Karpas-422 (cell line): Measurements from ENCODE around the gene TRH. TPM values are rescaled to one million over a fixed set of nuclear protein-coding genes. Genes with fewer than 3 reads are reported as not detected.

Experiments
- DNase-seq: peaks from one replicate; pipeline ENCODE4 v3.0.0-alpha.2; 2015
- H2AFZ ChIP-seq: fragments of 200-600 bp; sonication (generic); 2 replicates; pipeline ENCODE4 v1.6.1; 2014; ENCODE audit warnings: antibody characterized with exemption, low read length, mixed read lengths
- H3K27ac ChIP-seq: fragments of 200-600 bp; sonication (generic); 2 replicates; pipeline ENCODE4 v1.5.1; 2014; ENCODE audit warnings: mild to moderate bottlenecking, low read length, moderate library complexity
- H3K27me3 ChIP-seq: fragments of 200-600 bp; sonication (generic); 2 replicates; pipeline ENCODE4 v1.6.1; 2014; ENCODE audit warnings: low read length, mixed read lengths
- H3K36me3 ChIP-seq: fragments of 200-600 bp; sonication (generic); 2 replicates; pipeline ENCODE4 v1.6.1; 2014; ENCODE audit warnings: low read length, mixed read lengths; ENCODE audit not compliant: insufficient read depth
- H3K4me1 ChIP-seq: fragments of 200-600 bp; sonication (generic); 2 replicates; pipeline ENCODE4 v1.6.1; 2014; ENCODE audit warnings: mild to moderate bottlenecking, low read length, mixed read lengths
- H3K4me2 ChIP-seq: fragments of 200-600 bp; sonication (generic); 2 replicates; pipeline ENCODE4 v1.6.1; 2014; ENCODE audit warnings: low read length, low read depth, mild to moderate bottlenecking; ENCODE audit not compliant: poor library complexity, severe bottlenecking
- H3K4me3 ChIP-seq: fragments of 200-600 bp; sonication (generic); 2 replicates; pipeline ENCODE4 v1.5.1; 2014; ENCODE audit warnings: mild to moderate bottlenecking, antibody characterized with exemption, low read length, mixed read lengths
- H3K79me2 ChIP-seq: fragments of 200-600 bp; sonication (generic); 2 replicates; pipeline ENCODE4 v1.6.1; 2014; ENCODE audit warnings: mild to moderate bottlenecking, low read length, mixed read lengths
- H3K9ac ChIP-seq: fragments of 200-600 bp; sonication (generic); 2 replicates; pipeline ENCODE4 v1.6.0; 2014; ENCODE audit warnings: low read length
- H3K9me2 ChIP-seq: fragments of 200-600 bp; sonication (generic), shearing (Covaris generic); replicated peaks from 2 replicates; pipeline ENCODE4 v1.6.0; 2014; ENCODE audit warnings: mild to moderate bottlenecking, low read length, moderate library complexity; ENCODE audit not compliant: insufficient read depth
- H3K9me3 ChIP-seq: fragments of 300-700, 200-600 bp; sonication (generic); 2 replicates; pipeline ENCODE4 v1.6.1; 2014; ENCODE audit warnings: low read length, mixed read lengths
- H4K20me1 ChIP-seq: fragments of 200-600 bp; sonication (generic); 2 replicates; pipeline ENCODE4 v1.6.1; 2014; ENCODE audit warnings: mild to moderate bottlenecking, antibody characterized with exemption, low read length, low read depth; ENCODE audit not compliant: insufficient read depth
- total RNA-seq: library from RNA; depleted of rRNA; stranded (reverse); fragments of >200 nt; shearing (Covaris generic); gene quantifications from 2 replicates; pipeline ENCODE4 v1.2.3, GENCODE V29; 2014; ENCODE audit warnings: low replicate concordance

The TRH gene
- total RNA-seq, 1 experiment from 2014 or later, result not detected

DNA sequence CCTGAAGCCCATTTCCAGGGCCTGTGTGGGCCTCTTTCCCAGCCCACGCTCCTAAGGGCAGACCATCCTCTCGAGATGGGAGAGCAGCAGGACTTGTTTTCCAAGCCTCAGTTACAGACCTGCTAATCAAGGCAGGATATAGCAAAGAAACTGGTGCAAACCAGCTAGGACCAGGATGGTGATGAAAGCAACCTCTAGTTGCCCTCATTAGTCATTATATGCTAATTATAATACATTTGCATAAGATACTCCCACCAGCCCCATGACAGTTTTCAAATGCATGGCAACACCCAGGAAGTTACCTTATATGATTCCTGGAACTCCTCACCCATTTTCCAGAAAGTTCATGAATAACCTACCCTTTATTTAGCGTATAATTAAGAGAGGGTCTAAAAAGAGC is 34.4 kb upstream of the TRH start:
- H3K4me1 ChIP-seq, result peaks cover 11% of the 10 kb centered on the region
- H3K27me3 ChIP-seq, result no peaks in the 10 kb centered on the region
- no peak overlapping the region for H3K27ac ChIP-seq
- no peaks in the 10 kb centered on the region for H3K79me2 ChIP-seq
- no peaks in the 10 kb centered on the region for H3K9me2 ChIP-seq
- H3K4me2 ChIP-seq, result no peak overlapping the region
- H3K9me3 ChIP-seq, result no peaks in the 10 kb centered on the region
- no peak overlapping the region for H2AFZ ChIP-seq
- H3K4me3 ChIP-seq, result no peak overlapping the region
- DNase-seq, result no peak
- H3K9ac ChIP-seq, result no peak overlapping the region
- no peaks in the 10 kb centered on the region for H3K36me3 ChIP-seq
- no peaks in the 10 kb centered on the region for H4K20me1 ChIP-seq

DNA sequence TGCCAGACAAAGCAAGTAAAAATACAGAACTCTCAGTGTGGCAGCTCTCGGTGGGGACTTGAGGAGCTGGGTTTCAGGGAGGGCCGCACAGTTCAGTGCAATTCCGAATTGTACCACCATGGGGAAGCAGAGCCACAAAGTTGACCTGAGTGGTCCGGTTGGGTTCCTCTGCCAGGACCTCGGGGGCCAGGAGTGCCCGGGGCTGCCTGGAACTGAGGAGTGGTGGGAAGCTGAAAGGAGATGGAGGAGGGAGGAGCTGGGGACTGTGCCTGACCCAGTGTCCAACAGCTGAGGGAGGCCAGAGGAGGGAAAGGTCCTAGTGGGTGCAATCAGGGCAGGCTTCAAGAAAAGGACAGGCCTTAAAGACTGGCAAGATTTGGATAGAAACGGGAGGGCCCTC is 32.2 kb upstream of the TRH start:
- Histone ChIP-seq H3K27me3 (no peaks in the 10 kb centered on the region), H3K36me3 (no peaks in the 10 kb centered on the region), H2AFZ (no peak overlapping the region), H3K9me2 (no peaks in the 10 kb centered on the region), H3K9ac (no peak overlapping the region), H3K9me3 (no peaks in the 10 kb centered on the region), H4K20me1 (no peaks in the 10 kb centered on the region), H3K27ac (no peak overlapping the region), H3K79me2 (no peaks in the 10 kb centered on the region), H3K4me1 (peaks cover 4% of the 10 kb centered on the region; the same call in 1 of the 2 replicates), H3K4me3 (no peak overlapping the region), H3K4me2 (no peak overlapping the region)
- peak; percentile 83 for DNase-seq

DNA sequence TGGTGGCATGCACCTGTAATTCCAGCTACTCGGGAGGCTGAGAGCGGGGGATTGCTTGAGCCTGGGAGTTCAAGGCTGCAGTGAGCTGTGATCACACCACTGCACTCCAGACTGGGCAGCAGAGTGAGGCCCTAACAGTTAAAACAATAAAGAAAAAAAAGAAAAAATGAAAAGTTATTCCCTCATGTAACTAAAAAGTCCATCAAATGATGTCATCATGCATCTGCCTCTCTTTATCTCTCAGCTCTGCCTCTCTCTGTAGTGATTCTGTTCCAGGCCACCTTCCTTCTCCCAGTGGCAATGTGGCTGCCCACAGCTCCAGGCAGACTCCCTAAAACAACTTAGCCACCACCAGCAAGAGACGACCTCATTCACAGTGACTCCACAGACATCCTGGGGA is 31.5 kb upstream of the TRH start:
- Histone ChIP-seq H3K4me3 (no peak overlapping the region), H3K79me2 (no peaks in the 10 kb centered on the region), H2AFZ (no peak overlapping the region), H3K4me2 (no peak overlapping the region), H3K36me3 (no peaks in the 10 kb centered on the region), H3K9ac (no peak overlapping the region), H3K27ac (no peak overlapping the region), H3K4me1 (peaks cover 4% of the 10 kb centered on the region; the same call in 1 of the 2 replicates), H3K27me3 (no peaks in the 10 kb centered on the region), H4K20me1 (no peaks in the 10 kb centered on the region), H3K9me2 (no peaks in the 10 kb centered on the region), H3K9me3 (no peaks in the 10 kb centered on the region)
- DNase-seq, result no peak

DNA sequence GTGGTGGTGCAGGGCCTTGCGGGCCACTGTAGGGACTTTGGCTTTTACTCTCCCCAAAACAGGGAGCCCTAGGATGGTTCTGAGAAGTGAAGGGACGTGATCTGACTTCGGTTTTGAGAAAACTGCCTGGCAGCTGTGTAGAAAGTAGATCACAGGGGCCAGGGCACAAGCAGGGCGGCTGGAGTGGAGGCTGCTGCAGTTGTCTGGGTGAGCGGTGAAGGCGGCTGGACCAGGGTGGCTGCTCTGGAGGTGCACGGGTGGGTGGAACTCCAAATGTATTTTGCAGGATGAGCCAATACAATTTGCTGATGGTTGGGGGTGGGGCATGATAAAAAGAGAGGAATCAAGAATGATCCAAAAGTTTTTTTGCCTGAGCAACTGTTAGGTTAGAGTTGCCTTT is 29.8 kb upstream of the TRH start:
- Histone ChIP-seq H3K79me2 (no peaks in the 10 kb centered on the region), H3K4me3 (no peak overlapping the region), H3K4me1 (peaks cover 4% of the 10 kb centered on the region; the same call in 1 of the 2 replicates), H3K9me3 (no peaks in the 10 kb centered on the region), H2AFZ (no peak overlapping the region), H3K36me3 (no peaks in the 10 kb centered on the region), H3K9ac (no peak overlapping the region), H3K4me2 (no peak overlapping the region), H3K27me3 (no peaks in the 10 kb centered on the region), H4K20me1 (no peaks in the 10 kb centered on the region), H3K27ac (no peak overlapping the region), H3K9me2 (no peaks in the 10 kb centered on the region)
- no peak for DNase-seq

DNA sequence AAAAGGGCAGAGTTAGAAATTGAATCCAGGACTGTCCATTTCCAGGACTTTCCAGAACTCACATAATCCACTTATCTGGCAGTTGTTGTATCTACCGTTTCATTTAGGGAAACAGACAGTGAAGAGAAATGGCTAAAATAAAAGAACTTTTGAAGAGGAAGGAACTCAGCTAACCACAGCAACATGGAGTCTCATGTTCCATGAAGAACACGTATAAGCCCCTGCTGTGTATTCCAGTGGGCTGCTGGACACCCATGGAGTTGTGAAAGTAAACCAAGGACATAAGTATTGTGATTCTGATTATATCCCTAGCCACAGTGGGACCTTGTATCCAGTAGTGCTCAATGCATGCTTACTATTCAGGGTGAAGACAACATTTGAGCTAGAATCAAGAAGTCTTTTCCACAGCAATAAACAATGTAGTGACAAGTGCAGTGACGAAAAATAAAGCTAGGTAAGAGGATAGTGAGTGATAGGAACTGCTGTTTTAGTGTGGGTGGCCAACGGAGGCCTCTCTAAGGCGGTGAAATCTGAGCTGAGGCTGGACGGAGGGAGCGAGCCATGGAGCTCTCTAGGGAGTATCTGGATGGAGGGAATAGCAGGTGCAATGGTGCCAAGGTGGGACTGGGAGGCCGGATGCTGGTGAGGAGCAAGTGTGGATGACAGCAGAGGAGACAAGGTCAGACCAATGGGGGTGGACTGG is 26.8 kb upstream of the TRH start:
- no peak overlapping the region for H3K9ac ChIP-seq
- no peaks in the 10 kb centered on the region for H3K79me2 ChIP-seq
- H3K9me2 ChIP-seq, result no peaks in the 10 kb centered on the region
- no peaks in the 10 kb centered on the region for H4K20me1 ChIP-seq
- DNase-seq, result no peak
- H3K36me3 ChIP-seq, result no peaks in the 10 kb centered on the region
- H3K4me3 ChIP-seq, result no peak overlapping the region
- no peaks in the 10 kb centered on the region for H3K4me1 ChIP-seq
- H2AFZ ChIP-seq, result no peak overlapping the region
- H3K9me3 ChIP-seq, result no peaks in the 10 kb centered on the region
- H3K4me2 ChIP-seq, result no peak overlapping the region
- H3K27me3 ChIP-seq, result no peaks in the 10 kb centered on the region
- H3K27ac ChIP-seq, result no peak overlapping the region

DNA sequence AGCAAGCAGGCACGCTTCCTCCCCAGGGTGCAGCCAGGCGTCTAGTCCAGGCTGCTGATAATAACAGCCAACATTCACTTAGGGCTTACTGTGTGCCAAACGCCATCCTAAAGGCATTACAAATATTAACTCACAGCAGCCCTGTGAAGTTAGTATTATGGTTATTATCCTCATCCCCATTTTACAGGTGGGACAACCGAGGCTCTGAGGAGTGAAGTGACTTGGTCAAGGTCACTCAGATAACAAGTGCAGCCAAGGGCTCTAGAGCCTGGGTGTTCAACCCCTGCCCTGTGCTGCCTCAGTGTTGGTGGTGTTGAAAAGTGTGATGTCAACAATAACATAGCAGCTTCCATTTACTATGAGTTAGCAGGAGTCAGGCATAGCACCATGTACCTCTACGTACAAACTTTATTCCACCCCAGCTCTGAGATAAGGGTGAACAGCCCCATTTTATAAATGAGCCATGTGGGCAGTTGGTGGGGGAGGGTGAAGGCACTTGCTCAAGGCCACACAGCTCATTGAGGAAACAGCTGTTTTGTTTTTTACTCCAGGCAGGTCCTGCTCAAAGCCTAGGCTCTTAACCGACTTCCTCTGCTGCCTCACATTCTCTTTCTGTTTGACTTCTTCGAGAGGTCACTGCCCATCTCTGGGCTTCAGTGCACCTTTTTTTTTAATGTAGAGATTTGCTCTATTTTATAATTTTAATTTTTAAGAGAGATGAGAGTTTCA is 24.0 kb upstream of the TRH start:
- Histone ChIP-seq H4K20me1 (no peaks in the 10 kb centered on the region), H3K27ac (no peak overlapping the region), H3K4me2 (no peak overlapping the region), H3K9me2 (no peaks in the 10 kb centered on the region), H3K9ac (no peak overlapping the region), H2AFZ (no peak overlapping the region), H3K4me3 (no peak overlapping the region), H3K9me3 (no peaks in the 10 kb centered on the region), H3K27me3 (no peaks in the 10 kb centered on the region), H3K4me1 (no peaks in the 10 kb centered on the region), H3K79me2 (no peaks in the 10 kb centered on the region), H3K36me3 (no peaks in the 10 kb centered on the region)
- DNase-seq, result no peak

DNA sequence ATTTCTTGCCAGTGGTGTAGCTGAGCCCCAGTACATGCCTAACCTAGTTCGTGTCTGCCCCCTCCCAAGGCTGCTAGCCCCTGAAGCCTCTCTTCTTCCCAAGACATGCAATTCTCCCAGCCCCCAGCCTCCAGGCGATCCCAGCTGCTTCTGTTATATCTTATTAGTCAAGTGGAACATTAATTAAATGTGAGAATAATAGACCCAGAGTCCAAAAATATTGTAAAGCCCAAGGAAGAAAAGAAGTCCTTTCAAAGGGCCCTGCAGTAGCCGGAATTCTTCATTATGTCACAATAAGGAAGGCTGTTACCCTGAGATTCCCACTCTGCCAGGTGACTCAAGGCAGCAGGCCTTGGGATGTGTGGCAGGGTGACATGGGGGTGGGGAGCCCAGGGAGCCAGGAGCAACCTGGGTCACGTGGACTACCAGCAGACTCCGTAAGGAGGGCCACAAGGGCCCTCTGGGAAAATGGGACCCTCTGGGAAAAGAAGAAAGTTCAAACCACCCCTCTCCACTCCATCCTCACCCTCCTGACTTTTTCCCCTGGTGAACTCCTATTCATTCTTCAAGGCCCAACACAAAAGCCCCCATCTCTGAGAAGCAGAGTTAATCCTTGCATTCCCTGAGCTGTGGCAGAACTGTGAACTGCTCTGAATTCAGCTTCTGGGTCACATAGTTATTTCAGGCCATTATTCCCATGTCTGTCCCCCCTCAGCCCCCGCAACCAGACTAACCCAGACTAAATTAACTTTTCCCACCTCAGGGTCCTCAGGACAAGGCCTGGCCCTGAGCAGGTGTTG is 21.8 kb upstream of the TRH start:
- no peaks in the 10 kb centered on the region for H4K20me1 ChIP-seq
- H3K4me2 ChIP-seq, result no peak overlapping the region
- no peaks in the 10 kb centered on the region for H3K9me3 ChIP-seq
- no peak for DNase-seq
- H3K79me2 ChIP-seq, result no peaks in the 10 kb centered on the region
- no peak overlapping the region for H3K4me3 ChIP-seq
- H3K9me2 ChIP-seq, result no peaks in the 10 kb centered on the region
- no peak overlapping the region for H3K27ac ChIP-seq
- no peaks in the 10 kb centered on the region for H3K4me1 ChIP-seq
- H3K27me3 ChIP-seq, result no peaks in the 10 kb centered on the region
- H3K36me3 ChIP-seq, result no peaks in the 10 kb centered on the region
- no peak overlapping the region for H3K9ac ChIP-seq
- no peak overlapping the region for H2AFZ ChIP-seq

DNA sequence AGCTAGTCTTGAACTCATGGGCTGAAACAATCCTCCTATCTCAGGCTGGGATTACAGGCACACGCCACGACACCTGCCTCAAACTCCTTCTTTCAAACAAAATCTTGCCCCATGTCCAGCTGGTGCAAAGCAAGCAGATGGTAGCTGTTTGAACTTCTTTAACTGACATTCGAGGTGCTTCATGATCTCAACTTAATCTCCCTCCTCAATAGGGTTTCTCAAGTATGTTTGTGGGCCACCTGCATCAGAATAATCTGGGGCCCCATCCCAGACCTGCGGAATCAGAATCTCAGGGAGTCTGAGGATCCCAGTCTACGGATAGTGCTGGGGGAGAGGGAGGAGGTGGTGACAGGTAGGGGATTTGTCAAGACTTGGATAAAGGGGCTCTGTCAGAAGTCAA is 20.9 kb upstream of the TRH start:
- no peaks in the 10 kb centered on the region for H4K20me1 ChIP-seq
- H3K36me3 ChIP-seq, result no peaks in the 10 kb centered on the region
- no peak overlapping the region for H3K4me2 ChIP-seq
- H3K27ac ChIP-seq, result no peak overlapping the region
- no peaks in the 10 kb centered on the region for H3K4me1 ChIP-seq
- no peak overlapping the region for H2AFZ ChIP-seq
- no peak for DNase-seq
- H3K9ac ChIP-seq, result no peak overlapping the region
- no peaks in the 10 kb centered on the region for H3K9me3 ChIP-seq
- no peaks in the 10 kb centered on the region for H3K9me2 ChIP-seq
- H3K79me2 ChIP-seq, result no peaks in the 10 kb centered on the region
- no peak overlapping the region for H3K4me3 ChIP-seq
- H3K27me3 ChIP-seq, result no peaks in the 10 kb centered on the region
